GM21825 (cell line): ENCODE measurements around the gene ALOX12.

ENCODE experiments used
- ATAC-seq: cut with Tn5 transposase; IDR thresholded peaks from one replicate; pipeline ENCODE4 v1.9.1; 2021; ENCODE audit warnings: mild to moderate bottlenecking, moderate library complexity; ENCODE audit not compliant: unreplicated experiment

Gene ALOX12

DNA sequence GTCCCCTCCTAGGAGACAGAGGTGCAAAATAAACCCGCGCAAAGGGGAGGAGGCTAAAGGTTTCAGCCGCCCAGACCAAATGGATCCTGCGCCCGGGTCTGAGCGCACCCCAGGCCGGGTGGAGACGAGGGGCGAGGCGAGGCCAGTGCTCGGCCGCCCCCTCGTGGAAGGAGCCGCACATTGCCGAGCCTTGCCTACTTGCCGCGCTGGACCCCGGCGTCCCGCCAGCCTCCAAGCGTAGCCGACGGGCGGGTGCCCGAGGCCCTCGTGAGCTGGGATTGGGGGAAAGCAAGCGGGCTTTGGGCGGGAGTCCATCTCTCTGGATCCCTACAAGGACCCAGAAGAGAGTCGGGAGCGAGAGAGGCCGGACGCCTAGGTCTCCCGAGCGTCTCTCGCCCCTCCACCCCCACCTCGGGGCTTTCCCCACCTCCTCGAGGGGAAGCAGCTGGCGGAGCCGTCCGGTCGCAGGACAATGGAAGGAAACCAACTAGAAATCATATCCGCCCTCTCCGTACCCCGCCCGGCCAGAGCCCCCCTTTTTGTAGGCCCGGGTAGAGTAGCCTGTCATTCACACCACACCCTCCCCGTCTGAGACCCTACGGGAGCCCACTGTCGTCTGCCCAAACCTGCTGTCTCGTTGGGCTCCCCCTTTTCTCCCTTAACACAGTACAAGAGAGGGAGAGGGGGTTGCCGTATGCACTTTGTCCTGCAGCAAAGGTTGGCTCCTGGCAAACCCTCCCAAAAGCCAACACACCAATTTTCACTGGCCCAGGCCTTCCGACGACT, 26.3 kb downstream of the ALOX12 start:
- ATAC-seq: peak; percentile 50

DNA sequence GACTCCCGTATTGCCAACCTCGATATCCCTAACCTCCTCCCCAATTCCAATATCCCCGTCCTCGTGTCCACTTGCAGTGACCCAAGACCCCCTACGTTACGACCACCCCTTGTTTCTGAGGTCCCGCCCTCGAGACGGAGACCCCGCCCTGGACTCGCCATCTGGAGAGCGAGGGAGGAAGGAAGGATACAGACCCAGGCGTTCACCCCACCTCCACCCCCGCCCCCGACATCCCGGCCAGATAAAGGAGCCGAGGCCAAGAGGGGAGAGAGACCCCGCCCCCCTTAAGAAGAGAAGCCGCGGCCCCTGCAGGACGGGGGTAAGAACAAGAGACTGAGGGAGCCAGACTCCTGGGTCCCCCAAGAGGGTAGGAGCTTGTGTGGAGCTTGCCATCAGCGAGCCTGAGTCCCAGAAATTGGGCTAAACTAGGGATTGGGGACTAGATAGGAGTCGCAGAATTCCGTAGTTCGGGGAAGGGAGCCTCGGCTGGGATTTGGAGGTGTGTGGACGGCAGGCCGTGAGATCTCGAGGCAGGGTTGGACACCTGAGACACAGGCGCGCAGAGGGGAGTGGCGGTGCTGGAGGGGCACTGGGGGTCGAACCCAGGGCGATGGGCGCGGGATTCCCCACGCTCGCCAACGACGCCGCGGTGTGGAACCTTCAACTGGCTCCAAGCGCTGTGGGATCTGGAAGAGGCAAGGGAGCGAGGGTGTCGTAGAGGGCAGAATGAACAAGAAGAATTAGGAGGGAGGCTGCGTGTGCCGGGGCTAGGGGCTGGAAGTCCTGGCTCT, 27.1 kb downstream of the ALOX12 start, which contains the start of gene BCL6B:
Gene BCL6B (plus strand): TSS at position 270 of the 791 bp plus-strand sequence. CDS start 622 bp downstream, outside the sequence.
- ATAC-seq: no peak

- peak; percentile 39 for ATAC-seq
These were observed 27.9 kb downstream of the ALOX12 start for GRCh38 chr17:7023576-7024401.

GRCh38 chr17:7024402-7024785, 28.5 kb downstream of the ALOX12 start:
- ATAC-seq: no peak

GRCh38 chr17:7025245-7025644, 29.4 kb downstream of the ALOX12 start:
- ATAC-seq: no peak

DNA sequence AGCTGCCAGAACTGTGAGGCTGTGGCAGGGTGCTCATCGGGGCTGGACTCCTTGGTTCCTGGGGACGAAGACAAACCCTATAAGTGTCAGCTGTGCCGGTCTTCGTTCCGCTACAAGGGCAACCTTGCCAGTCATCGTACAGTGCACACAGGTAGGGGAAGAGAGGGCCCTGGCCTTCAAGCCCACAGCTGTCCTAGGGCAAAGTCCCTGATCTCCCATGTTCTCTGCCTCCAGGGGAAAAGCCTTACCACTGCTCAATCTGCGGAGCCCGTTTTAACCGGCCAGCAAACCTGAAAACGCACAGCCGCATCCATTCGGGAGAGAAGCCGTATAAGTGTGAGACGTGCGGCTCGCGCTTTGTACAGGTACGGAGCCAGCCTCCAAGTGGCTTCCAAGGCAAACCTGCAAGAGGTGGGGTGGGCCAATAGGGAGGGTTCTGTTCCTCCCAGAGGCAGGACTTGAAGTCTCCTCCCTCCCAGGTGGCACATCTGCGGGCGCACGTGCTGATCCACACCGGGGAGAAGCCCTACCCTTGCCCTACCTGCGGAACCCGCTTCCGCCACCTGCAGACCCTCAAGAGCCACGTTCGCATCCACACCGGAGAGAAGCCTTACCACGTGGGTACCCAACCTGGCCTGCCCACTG, 30.7 kb downstream of the ALOX12 start:
- ATAC-seq: no peak

- no peak for ATAC-seq
These were observed 31.5 kb downstream of the ALOX12 start for GRCh38 chr17:7027335-7027734.

DNA sequence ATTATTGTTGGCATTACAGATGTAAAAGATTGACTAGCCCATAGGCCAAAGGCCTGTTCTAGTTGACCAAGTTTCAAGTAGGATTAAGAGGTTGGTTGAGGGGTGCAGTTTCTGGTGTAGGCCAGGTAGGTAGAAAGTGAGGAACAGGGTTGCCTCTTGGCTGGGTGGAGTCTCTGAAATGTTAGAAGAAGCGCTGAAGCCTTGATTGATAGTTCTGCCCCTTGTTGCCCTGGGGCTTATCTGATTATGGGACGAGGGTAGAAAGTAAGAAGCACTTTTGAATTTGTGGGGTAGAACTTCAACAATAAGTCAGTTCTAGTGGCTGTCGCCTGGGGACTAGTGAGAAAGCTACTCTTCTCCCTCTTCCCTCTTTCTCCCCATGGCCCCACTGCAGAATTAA, 33.2 kb downstream of the ALOX12 start:
- no peak for ATAC-seq

DNA sequence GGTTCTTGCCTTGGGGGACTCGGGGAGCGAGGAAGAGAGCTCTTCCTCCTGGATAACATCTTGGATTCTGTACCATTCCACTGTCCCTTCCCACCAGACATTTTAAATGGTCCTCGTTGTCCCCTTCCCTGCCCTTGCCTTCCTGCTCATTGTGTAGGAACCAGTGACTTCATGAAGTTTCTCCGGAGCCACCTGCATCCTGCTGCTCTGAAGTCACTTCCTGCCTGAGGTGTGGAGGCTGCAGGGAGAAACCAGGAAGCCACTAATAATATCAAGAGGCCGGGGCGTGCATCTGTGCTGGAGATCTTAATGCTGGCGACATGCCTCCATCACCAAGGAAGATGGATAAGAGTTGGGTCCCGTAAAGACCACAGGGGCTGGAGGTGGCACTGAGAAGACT, 33.8 kb downstream of the ALOX12 start:
- no peak for ATAC-seq

- ATAC-seq: peak; percentile 9
These were observed 39.2 kb downstream of the ALOX12 start for GRCh38 chr17:7034955-7035590.

DNA sequence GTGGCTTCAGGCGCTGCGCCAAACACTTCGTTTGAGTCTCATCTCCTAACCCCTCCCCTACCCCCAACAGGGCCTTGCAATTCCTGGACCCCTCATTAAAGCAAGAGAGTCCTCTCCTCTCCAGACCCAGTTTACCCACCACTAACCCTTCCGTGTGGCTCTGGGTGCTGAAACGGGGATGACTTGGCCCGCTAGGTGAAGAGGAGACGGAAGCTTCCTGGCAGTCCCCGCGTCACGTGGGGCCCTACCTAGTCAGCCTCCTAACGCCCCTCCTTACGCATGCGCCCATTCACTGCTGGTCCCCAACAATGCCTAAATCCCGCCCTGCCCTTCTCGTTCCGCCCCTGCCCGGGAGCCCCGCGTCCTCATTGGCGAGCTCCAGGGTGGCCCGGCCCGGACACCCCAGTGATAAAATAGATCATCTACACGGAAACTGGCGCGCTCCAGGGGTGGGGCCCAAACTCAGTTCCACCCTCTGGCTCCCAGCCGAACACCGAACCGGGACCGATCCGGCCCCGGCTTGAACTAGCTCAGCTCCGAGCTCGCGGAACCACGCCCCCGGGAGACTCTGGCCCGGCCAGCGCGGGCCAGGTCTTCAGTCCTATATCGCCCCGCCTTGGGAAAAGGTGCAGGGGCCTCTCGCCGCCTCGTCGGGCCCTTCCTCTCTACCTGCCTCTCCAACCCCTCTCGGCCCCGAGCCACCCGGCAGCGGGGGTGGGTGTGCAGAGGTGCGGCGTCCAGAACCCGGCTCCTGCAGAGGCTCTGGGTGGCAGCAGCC, 39.9 kb downstream of the ALOX12 start, which contains the start of gene SLC16A13:
Gene SLC16A13 (plus strand): TSS at position 425 of the 778 bp plus-strand sequence. CDS start 368 bp downstream, outside the sequence.
- peak; percentile 92 for ATAC-seq

DNA sequence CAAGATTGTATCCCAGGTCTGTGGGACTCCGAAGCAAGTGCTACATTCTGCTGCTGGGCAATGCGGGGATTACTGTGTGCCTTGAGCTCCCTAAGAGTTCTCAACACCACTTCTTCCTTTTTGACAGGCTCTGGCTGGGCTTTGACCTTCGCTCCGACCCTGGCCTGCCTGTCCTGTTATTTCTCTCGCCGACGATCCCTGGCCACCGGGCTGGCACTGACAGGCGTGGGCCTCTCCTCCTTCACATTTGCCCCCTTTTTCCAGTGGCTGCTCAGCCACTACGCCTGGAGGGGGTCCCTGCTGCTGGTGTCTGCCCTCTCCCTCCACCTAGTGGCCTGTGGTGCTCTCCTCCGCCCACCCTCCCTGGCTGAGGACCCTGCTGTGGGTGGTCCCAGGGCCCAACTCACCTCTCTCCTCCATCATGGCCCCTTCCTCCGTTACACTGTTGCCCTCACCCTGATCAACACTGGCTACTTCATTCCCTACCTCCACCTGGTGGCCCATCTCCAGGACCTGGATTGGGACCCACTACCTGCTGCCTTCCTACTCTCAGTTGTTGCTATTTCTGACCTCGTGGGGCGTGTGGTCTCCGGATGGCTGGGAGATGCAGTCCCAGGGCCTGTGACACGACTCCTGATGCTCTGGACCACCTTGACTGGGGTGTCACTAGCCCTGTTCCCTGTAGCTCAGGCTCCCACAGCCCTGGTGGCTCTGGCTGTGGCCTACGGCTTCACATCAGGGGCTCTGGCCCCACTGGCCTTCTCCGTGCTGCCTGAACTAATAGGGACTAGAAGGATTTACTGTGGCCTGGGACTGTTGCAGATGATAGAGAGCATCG, 42.4 kb downstream of the ALOX12 start:
- ATAC-seq: no peak

- ATAC-seq: no peak
These were observed 44.0 kb downstream of the ALOX12 start for GRCh38 chr17:7039832-7040231.

DNA sequence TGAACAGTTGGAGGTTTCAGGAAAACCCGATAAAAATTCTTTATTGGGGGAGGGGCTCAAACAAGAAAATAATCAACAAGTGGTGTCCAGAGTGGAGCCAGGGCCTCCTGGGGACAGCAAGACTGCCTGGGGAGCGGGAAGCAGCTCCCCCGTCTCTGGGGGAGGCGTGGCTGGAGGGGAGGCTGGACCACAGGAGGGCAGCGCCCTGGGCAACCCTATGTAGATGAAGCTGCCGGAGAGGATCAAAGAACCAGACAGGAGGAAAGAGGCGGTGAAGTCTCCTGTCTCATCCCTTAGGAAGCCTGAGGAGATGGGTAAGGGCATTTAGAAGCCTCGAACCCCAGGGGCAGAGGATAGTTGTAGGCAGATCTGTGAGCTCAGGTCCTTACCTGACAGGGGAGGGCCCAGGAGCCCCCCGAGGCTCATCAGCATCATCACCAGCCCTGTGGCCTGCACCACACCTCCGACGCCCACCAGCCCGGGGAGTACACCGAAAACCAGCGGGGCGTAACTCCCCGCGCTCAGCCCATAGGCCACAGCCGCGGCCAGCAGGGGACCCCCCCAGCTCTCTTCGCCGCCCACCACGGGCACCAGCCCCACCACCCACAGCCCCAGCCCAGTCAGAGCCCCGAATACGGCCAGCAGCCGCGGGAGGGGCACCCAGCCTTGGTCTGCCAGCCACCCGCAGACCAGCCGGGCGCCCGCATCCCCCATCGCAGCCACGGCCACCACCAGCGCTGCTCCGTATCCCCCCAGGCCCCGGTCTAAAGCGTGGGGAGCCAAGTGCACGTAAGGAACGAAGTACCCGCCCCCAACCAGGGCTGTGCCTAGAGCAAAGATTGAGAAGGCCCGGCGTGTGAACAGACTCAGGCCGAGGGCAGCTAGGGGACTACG, 46.0 kb downstream of the ALOX12 start:
- no peak for ATAC-seq

DNA sequence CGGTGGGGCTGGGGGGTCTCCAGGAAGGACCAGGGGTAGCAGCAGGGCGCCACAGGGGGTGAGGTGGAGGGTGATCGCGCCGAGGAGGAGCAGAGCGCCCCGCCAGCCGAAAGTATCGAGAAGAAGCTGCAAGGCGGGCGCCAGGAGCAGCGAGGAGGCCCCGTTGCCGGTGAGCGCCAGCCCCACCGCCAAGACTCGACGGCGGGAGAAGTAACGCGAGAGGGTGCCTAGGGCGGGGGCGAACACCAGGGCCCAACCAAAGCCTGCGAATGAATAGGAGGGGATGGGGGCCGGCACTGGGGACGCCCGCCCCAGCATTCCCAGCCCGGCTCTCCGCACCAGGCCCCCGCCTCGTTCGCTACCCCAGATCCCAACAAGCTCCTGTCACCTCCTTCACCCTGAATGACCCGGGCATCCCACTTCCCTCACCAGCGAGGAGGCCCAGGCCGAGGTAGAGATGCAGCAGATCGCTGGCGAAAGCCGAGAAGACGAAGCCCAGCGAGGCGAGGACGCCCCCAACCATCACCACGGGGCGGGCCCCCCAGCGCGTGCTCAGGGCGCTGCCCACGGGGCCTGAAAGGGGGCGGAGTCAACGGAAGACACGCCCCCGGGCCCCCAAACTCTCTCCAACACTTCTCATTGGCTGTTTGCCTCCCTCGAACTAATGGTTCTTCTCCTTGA, 46.8 kb downstream of the ALOX12 start:
- ATAC-seq: no peak

- no peak for ATAC-seq
These were observed 47.3 kb downstream of the ALOX12 start for GRCh38 chr17:7043182-7043496.
